Upper lobe of left lung (tissue), 4 donors: ENCODE measurements around the gene RNF11.

Source experiments
- CTCF ChIP-seq, 6 experiments: fragments of 450-650 bp in 4 of 6; fragments of 200-600 bp in 2 of 6; sonication (generic) in 2 of 6; IDR thresholded peaks; one replicate each; pipeline ENCODE4 v1.5.1; 2016 to 2019; ENCODE audit warnings: antibody characterized with exemption in 6 of 6
- POLR2A ChIP-seq, 4 donors: fragments of 450-650 bp; IDR thresholded peaks; one replicate each; pipeline ENCODE4 v1.5.1; 2016 to 2017; ENCODE audit warnings: antibody characterized with exemption in 4 of 4, mild to moderate bottlenecking in 2 of 4
- POLR2AphosphoS5 ChIP-seq, 2 donors: sonication (generic); formaldehyde crosslinking; IDR thresholded peaks; one replicate each; pipeline ENCODE4 v1.5.1; 2017; ENCODE audit warnings: antibody characterized with exemption in 2 of 2

GRCh38 chr1:51265618-51266017 lies 29.5 kb downstream of the RNF11 start:
- TF ChIP-seq POLR2A (IDR thresholded peaks at IDR 0.05) (no peak), CTCF (IDR thresholded peaks at IDR 0.05) (no peak), POLR2AphosphoS5 (IDR thresholded peaks at IDR 0.05) (no peak)
